HG03064 (cell line): Measurements from ENCODE around the gene CXCL12.

Source experiments
- ATAC-seq: cut with Tn5 transposase; IDR thresholded peaks from one replicate; pipeline ENCODE4 v1.9.1; 2021; ENCODE audit warnings: low read depth; ENCODE audit not compliant: unreplicated experiment

Gene CXCL12

DNA sequence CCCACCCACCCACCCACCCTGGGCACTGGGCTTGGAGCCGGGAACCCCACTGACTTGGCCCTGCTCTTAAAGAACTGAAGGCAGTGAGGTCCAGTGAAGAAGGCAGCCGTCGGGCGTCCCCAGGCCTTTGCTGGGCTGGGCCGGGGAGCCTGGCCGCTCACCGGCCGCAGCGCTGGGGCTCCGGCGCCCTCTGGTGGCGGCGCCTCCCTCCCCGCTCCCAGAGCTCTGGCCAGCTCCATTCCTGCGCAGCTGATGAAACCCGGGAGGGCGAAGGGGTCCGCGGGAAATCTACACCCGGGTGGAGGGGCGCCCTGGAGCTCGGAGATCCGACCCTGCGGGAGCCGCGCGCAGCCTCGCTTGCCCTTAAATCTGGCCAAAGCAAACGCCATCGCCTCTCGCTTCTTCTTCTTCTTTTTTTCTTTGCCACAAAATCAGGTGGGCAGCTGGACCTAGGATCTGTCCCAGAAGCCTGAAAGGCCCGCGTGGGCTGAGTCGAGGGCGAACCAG lies 1.7 kb upstream of the CXCL12 start:
- no peak for ATAC-seq

DNA sequence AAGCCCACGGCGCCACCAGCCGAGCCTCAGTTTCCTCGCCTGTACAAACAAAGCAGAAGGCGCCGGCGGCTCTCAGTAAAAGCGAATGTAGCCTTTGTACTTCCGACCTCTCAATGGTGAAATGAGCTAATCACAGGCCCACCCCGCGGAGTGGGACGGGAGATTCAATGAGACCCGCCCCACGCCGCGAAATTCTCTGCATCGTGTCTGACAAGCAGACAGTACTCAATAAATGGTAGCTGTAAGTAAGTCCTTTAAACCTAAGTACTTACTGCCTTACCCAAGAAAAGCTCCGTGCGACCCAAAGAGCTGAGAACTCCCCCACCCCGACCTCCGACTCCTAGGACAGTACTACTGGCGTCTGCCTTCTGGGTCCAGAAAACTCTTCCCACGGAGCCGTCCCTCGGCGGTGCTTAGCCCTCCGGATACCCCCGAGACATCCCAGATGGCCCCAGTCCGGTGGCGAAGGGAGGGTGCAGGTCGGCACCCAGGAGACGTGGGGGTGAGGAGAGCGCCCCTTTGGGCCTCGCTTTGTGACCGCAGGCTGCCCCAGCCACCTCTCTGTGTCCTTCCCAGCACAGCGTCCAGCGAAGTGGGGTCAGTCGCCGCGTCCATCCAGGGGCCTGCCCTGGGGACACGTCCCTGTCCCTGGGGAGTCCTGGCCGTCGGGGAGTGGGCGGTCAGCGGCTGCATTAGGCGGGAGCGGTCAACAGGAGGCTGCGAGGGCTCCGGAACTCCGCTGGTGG lies 972 bp upstream of the CXCL12 start:
- no peak for ATAC-seq

DNA sequence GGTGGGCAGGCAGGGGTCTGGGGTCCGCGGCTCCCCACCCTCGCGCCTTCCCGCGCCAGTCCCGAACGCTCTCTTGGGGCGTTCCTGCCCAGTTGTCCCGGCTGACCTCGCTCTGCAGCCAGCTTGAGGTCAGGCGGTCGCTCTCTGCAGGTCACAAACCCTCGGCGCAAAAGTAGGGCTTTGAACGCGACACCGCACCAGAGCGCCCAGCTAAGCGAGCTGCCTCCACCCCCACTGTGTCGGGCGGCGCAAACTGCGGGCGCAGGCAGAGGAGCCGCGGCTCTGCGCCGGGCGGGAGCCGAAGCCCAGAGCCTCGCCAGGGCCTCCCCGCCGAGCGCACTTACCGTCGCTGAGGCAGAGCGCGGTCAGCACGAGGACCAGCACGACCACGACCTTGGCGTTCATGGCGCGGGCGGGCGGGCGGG lies 284 bp downstream of the CXCL12 start:
- no peak for ATAC-seq

DNA sequence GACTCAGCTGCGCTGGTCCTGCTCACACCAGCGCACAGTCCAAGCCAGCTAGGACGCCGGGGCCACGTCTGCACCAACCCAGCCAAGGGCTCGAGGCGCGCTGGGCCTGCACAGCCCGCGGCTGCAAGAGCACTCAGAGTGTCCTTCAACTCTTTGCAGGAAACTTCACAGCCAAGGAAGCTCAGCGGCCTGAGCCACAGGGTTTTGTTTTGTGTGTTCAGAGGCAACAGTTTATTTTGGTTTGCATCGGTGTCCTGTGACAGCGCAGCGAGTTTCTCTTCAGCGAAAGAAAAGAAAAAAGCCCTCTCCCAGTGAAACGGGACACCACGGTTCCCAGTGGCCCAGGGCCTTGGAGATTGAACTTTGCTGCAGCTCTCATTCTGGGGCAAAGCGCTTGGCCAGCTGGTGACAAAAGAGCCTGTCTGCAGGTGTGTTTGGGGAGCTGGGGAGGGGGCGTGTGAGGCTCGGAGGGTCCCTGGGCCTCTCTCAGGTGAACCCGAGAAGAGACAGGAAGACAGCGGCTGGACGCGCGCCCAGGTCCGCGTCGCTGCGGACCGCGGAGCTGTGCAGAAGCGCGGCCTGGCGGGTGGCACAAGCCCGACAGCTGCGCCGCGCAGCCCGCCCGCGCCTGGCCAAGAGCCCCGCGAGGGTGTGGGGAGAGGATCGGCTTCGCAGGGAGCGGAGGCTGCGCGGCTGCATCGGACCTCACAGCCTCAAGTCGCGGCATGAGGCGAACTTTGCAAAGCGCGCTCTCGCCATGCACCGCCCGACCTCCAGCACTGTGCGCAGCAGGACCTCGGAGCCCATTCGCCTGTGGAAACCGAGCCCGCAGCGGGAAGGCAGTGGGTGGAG lies 922 bp downstream of the CXCL12 start:
- ATAC-seq: no peak

DNA sequence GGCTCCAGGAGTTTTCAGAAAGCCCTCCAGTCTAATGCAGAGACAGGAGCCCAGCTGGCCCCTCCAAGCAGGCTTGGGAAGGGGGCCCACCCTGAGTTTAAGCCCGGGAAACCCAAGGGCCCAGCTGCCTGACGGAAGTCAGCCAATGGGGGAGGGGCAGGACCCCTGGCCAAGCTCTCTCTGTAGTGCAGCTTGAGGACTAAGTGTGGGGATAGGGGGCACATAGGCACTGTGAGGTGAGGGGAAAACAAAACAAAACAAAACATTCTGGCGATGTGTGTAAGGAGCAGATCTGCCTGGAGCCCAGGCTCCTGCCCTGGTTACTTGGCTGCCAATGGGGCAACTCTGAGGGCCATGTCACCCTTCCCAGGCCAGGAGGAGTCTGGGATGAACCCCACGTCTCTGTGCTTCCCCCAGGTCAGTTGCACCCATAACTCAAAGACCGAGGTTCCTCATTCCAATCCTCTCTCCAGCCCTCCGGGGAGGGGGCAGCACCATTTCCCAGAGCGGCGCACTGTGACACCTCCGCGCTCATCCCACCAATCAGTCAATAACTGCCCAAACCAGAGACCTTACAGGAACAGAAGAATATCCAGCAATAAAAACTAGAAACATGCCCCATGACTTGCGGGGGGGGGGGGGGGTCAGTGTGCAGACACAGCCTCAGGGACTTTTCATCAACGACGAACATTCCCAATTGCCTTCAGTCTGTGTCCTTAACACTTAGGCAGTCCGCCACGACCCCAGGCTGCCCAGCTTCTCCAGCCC lies 1.7 kb downstream of the CXCL12 start:
- no peak for ATAC-seq

DNA sequence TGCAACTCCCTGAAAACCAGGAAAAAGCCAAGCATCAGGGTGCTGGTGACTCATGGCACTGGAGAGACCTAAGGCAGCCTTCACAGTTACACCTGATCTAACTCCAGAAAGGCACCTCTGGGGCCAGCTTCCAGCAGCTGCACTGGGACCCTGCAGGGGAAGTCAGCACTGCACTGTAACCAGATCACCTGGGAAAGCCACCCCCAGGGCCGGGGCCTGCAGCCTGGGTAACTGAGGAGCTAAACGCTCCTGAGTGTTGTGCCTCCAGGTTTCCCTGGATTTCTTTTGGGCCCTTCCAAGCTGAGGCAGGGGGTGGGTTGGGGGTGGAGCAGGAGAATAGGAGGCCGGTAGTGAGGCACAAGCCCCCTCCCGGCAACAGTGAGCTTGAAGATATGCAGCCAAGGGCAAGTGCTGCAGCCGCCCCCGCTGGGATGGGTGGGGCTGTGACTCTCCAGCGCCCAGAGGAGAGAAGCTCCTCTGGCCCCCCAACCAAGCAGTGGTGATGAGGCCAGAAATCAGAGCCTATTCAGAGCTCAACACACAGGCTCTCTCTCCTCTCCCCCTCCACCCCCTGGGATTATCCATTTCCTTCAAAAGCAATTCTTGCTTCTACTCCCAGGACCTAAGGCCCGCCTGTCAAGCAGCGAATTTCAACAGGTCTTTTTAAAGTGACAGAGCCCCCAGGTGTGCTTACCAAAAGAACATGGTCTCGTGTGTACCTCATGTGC lies 2.6 kb downstream of the CXCL12 start:
- ATAC-seq: no peak

DNA sequence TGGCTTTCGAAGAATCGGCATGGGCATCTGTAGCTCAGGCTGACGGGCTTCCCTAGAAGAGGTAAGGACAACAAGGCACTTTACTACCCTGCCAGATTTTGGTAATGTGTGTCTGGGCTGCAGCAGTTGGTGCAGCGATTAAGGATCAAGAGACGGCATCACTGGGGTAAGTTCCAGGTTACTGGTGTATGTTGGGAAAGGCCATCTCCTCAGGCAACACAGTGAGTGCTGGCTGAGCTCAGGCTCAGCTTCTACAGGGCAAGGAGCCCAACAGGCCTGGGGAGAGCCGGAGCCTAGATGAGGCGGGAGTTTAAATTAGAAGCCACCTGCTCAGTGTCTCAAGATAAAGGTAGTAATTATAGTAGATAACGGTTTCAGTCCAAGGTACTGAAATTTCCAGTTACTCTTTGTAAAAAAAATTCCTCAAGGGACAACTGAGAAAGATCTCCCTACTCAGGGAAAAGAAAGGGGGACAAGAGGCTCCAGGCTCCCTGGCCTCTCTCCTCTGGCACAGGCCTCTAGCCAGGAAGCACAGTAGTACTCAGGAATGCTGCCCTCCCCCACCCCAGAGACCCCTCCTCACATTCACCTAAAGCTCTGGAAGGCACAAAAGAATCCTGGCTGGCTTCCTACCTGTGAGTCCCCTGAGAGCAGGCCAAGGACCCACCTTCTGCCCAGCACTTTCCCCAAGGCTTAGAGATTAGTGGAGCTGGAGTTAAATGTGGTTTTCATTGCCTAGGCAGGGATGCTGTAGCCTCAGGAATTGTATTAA lies 3.9 kb downstream of the CXCL12 start:
- no peak for ATAC-seq

DNA sequence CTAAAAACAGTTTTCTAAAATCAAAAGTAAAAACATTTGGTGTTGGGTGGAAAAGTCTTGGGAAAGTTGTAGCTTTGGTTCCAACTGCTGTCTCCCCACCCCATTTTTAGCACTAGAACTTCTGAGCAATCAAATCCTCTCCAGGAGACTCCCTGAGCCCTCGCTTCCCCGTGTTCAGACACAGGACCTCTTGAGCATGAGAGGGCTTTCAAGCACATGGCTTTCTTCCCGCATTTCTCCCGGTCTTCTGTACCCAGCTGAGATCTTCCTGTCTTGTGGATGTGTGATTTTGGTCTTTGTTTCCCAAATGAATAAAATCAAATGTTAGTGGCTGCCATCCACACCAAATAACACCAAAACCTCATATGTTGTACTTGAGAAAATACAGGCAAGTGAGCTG lies 5.0 kb downstream of the CXCL12 start:
- ATAC-seq: no peak

DNA sequence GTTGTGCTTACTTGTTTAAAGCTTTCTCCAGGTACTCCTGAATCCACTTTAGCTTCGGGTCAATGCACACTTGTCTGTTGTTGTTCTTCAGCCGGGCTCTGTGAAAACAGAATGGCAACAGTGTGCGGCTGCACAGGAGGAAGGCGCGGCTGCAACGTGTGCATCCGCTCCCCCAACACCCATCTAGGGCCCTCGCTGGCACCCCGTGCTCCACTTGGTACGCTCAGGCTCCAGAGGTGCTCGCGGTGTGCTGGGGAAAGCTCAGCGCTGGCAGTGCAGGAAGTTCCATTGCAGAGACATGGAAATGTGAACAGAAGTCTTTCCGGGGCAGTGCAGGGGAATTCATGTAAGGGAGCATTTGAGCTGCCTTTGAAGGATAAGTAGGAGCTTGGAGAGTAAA lies 6.3 kb downstream of the CXCL12 start:
- no peak for ATAC-seq

DNA sequence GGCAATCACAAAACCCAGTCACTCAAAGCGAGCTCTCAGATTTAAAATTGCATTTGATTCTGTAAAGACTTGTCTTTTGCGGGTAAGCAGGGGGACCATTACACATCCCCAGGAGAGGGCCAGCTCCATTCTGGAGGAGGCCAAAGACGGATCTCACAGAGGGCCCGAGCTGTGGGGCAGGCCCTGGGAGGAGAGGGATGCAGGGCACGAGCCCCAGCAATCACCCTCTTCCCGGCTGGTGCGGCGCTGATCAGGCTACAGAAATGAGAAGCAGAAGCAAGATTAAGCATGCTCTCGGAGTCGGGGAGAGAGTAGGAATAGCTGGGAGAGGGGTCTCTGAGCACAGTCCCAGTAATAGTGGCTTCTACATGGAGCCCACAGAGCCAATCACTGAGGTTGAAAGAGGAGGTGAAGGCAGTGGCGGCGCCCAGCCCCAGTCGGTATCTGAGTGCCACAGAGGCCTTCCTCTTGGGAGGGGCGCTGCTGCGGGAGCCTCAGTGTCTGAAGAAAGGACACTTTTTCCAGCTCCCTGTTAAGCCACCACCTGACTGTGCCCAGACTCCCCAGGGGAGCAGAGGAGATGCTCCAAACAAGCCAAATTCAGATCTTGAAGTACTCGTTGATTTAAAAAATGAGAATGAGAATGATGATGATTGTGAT lies 7.1 kb downstream of the CXCL12 start:
- no peak for ATAC-seq

DNA sequence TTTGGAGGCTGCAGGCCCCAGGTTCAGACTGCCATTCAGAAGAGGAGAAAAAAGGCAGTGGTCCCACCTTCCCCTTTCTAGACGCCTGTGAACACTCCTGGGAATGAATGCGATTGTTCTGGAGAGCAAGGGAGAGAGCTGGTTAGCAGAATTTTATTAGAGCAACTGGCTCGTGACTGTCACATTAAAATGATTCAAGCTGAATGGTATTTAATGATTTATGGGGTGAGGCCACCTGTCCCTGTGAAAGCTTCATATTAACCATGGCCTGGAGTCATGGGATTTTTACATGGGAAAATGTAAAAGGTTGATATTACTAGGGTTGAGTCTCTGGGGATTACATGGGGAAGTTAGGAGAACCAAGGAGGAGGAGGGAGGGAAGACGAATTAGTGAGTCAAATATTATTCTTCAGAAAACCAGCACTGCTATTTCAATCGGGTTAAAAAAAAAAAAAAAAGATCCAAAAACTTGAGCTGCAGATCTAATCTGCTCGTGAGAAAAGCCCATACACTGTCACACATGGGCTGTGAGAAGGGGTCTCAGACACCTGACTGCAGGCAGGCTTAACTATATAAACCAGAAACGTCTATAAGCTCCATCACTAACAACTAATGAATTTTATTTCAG lies 8.3 kb downstream of the CXCL12 start:
- no peak for ATAC-seq

DNA sequence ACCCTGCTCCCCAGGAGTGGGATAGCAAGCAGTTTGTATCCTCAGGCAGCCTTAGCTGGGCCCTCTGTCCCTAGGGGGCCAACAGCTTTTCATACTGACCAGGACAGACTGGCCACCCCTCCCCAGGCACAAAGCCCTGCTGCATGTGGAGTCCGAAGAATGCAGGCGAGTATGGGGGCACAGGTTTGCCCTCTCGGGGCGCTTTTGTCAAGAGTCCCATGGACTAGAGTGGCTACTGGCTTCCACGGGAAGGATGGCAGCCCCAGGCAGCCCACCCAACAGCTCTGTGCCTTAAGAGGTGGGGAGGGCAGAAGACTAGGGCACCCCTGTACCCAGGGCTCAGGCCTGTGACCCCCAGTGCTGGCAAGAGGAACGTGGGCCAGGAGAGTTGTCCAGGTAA lies 10.7 kb downstream of the CXCL12 start:
- no peak for ATAC-seq

DNA sequence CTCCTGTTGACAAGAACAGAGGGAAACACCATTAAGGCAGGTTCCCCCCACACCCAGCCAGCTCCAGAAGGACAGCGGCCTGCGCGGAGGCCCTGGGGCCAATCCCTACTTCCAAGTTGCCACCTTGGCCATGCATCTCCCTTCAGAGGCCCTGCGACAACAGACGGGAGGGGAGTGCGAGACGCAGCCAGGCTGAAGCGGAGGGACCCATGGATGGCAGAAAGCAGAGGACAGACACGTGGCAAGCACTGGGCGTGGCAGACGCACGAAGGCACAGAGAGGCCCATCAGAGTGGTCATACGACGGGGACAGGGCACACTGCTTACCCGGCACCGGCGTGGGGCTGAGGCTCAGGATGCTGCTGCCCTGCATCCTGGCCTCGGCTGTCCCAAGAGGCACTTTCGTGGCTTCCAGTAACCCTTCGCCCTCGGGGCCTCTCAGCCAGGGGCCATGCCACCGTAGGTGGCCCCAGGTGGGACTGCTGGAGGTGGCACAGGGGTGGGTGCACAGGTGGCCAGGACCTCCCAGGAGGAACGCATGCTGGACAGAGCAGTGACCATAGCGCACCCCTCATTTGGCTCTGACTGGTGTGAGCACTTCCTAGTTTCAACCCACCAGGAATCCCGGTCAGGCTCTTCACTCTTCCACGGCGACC lies 11.4 kb downstream of the CXCL12 start:
- ATAC-seq: no peak

DNA sequence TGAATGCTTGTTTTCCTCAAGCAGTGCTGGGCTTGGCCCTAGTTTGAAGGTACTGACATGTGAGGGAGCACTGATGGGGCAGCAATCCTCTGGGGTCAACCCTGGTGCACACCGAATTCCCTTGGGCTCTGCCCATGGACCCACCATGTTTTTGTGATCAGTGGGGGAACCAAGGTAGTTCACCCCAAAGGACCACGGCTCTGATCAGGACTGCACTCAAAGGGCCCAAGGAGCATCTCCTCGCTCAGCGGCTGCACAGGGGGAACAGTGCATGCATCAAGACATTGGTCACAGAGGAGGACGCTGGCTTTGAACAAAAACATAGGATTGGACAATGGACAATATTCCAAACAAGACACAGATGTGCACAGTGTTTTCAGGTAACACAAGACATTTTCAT lies 12.7 kb downstream of the CXCL12 start:
- ATAC-seq: no peak

DNA sequence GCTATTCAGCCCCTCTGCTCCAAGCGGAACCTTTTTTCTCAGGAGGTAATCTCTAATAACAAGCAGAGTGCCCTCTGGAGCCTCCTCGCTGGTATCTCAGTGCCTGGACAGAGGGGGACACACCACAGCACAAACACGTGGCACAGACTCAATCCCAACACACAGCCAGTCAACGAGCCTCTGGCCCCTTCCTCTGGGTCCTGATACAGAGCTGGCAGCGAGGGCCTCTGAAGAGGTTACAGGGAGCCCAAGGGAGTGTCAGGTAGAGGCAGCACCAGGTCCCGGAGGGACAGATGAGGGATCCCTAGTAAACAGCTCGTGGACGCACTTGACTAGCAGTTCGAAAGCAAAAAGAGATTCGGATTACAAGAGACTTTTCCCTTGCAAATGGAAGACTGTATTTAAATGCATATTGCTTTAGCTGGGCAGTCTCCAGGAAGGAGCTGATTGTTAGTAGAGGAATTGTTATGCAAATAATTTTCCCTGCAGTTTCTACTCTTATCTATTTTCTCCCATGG lies 14.1 kb downstream of the CXCL12 start:
- ATAC-seq: no peak

DNA sequence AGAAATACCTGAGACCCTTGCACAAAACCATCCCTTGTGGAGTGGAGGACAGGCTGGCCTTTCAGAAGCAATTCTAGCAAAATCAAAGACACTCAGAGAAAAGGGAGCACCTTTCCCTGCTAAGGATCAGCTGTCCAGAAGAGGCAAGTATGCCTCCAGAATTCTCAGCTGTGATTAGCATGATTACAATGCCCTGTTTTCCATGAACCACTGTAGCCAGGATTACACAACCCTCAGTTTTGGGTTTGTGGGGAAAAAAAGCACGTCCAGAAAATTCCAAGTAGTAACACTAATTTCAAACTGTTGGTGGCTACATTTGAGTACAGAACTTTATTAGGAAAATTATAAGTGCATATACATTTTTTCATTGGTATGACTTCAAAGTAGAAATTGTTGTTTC lies 15.0 kb downstream of the CXCL12 start:
- ATAC-seq: no peak

DNA sequence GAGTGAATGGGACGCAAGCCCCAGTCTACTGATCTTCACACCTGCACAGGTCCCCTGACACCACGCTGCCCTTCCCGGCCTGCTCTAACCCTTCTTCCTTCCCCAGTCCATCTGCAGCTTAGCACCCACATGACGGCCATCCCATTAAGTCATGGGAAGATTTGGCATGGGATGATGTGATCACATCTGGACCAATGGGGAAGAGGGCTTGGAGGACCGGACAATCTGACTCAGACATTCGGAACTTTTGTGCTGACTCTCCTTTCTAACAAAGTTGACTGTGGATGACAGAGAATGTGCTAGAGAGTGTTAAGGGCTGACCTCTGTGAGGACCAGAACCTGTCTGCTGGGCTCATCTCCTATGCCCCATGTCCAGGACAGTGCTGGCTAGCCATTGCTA lies 15.6 kb downstream of the CXCL12 start:
- no peak for ATAC-seq

DNA sequence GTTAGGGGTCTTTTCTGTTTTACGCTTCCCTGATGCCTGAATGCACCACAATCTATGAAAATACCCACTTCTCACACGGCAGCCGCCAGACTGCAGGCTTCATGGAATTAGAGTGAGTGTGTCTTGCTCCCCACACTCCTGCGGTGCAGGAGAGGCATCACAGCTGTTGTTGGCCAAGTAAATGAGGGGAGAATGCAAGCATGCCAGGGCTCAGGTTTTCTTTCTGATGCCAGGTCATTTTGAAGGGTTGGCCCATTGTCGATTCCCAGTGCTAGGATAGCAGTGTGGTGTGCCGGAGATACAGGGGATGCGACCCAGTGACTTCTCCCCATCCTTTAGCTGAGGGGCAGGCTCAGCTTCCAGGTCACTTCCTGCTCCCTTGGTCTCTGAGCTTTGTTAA lies 16.3 kb downstream of the CXCL12 start:
- no peak for ATAC-seq
